Measurements from ENCODE around the gene CATSPERZ.

The CATSPERZ gene

GRCh38 chr11:64263021-64263946 lies 36.9 kb upstream of the CATSPERZ start:
- no peak for DNase-seq (ENCODE audit: extremely low read depth in 1 of 2, low read depth in 1 of 2)

- no peak for DNase-seq (ENCODE audit: extremely low read depth in 1 of 2, low read depth in 1 of 2)
Observed at GRCh38 chr11:64263947-64264317, 36.2 kb upstream of the CATSPERZ start.

GRCh38 chr11:64264371-64264852 lies 35.7 kb upstream of the CATSPERZ start:
- no peak for DNase-seq (ENCODE audit: extremely low read depth in 1 of 2, low read depth in 1 of 2)

DNA sequence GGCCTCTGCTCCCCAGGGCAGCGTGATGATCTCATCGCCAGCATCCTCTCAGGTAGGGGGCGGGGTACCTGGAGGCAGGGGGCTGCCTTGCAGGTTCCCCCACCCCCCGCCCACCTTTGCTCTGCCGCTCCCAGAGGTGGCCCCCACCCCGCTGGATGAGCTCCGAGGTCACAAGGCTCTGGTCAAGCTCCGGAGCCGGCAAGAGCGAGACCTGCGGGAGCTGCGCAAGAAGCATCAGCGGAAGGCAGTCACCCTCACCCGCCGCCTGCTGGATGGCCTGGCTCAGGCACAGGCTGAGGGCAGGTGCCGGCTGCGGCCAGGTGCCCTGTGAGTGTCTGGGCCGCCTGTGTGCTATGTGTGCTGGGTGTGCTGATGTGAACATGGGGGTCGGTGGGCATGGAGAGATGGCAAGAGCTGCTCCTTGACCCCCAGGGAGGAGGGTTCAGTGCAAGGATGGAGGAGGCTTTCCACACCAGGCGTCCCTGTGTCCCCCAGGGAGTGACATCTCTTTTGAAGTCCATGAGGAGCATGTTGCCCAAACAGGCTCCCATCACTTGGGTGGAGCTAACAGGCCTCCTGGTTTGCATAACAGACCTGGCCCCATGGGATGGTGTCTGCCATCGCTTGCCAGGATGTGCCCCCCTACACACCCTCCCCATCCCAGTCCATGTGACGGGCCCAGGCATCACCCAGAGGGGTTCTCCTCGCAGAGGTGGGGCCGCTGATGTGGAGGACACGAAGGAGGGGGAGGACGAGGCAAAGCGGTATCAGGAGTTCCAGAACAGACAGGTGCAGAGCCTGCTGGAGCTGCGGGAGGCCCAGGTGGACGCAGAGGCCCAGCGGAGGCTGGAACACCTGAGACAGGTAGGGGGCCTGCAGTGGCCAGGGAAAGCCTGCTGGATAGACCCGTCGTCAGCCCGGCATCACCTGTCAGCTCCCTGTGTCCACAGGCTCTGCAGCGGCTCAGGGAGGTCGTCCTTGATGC lies 34.7 kb upstream of the CATSPERZ start:
- DNase-seq (ENCODE audit: extremely low read depth in 1 of 2, low read depth in 1 of 2), result no peak

GRCh38 chr11:64266339-64266738 lies 33.8 kb upstream of the CATSPERZ start:
- DNase-seq (ENCODE audit: extremely low read depth in 1 of 2, low read depth in 1 of 2), result no peak

GRCh38 chr11:64267207-64267945 lies 32.8 kb upstream of the CATSPERZ start:
- DNase-seq (ENCODE audit: extremely low read depth in 1 of 2, low read depth in 1 of 2), result no peak

DNA sequence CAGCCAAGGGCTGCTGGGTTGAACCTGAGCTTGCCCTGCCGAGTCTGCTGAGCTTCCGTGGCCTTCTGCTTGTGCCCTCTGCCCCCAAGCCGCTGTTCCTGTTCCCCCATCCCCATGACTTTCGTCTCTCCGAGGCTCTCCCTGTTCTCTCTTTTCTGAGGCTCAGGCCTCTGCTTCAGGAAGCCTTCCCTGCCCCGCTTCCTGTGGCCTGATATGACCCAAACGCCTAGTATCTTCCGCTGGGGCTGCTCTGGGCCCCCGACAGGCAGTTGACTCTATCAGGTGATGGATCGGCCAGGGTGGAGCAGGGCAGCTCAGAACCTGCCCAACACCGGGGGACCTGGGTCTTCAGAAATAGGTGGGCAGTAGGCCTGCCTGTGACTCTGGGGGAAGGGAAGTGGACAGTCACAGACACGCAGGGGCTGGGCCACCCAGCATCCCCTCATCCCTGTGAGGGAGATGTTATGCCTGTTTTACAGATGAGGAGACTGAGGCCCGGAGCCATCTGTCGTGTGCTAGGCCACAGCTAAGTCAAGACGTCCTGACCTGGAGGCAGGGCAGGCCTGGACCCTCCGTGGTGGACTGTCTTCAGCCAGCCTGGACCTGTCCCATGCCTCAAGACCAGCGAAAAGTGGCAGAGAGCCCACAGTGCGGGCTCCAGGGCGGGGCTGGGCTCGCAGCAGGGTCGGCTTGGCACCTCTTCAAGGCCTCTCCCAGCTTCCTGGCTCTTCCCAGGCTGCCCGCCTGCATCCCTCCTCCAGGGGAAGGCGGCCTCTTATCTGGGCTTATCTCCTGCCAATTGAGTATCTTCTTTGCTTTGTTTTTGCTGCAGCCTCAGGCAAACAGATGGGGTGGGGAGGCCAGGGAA lies 31.9 kb upstream of the CATSPERZ start:
- DNase-seq (ENCODE audit: extremely low read depth in 1 of 2, low read depth in 1 of 2), result no peak

DNA sequence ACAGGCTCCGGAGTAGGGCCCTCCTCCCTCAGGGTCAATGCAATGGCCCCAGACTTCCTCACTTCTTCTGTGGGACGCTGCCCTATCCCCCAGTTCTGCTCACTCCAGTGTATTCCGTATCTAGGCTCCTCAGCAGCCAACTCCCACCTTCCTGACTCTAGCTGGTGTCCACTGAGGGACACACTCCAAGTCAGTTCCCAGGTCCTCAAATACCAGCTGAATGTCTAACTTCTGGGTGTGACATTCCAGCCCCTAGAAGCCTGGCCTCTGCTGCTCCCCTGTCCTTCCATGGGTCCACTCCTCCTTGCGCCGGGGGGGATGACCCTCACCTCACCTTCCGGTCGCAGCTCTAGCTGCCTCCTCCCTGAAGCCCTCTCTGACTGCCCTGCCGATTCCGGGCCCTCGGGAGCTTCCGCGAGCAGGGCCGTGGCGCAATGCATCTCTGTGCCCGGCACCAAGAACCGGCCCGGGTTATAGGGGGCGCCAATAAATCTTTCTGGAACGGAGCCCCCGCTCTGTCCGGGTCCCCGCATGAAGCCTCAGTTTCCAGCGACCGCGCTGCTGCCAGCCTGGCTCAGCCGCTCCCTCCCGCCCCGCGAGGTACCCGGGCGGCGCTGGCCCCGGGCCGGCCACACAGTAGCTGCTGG lies 31.1 kb upstream of the CATSPERZ start:
- DNase-seq (ENCODE audit: extremely low read depth in 1 of 2, low read depth in 1 of 2), result no peak

DNA sequence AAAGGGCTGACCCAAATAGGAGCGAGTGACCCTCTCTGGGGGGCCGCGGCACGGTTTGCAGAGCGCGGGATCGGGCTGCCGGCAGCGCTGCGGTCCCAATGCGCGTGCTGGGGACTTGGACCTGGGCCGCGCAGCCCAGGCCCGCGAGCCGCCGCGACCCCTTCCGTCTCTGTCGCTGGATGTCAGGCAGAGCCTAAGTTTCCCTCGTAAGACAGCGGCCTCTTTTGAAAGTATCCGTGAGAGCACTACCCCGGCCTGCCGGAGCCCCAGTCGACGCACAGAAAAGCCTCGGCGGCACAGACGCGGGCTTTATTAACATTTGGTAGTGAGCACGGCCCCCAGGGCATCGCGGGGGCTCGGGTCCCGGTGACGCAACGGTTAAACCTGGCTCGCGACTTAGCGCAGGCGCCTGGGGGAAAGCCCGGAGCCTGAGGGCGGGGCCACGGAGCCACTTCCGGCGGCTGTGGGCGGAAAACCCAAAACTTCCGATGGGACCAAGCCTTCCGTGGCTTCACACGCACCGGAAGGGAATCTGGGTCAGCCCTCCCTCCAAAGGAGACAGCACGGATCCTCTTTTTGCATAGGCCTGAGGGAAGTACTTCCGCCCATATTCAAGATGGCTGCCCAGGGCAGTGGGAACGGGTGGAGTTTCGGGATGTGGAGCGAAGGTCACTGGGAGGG lies 30.5 kb upstream of the CATSPERZ start:
- peak; percentile 90 to 95 for DNase-seq (ENCODE audit: extremely low read depth in 1 of 2, low read depth in 1 of 2)

- DNase-seq (ENCODE audit: extremely low read depth in 1 of 2, low read depth in 1 of 2), result no peak
Observed at GRCh38 chr11:64275031-64275800, 24.9 kb upstream of the CATSPERZ start.

DNA sequence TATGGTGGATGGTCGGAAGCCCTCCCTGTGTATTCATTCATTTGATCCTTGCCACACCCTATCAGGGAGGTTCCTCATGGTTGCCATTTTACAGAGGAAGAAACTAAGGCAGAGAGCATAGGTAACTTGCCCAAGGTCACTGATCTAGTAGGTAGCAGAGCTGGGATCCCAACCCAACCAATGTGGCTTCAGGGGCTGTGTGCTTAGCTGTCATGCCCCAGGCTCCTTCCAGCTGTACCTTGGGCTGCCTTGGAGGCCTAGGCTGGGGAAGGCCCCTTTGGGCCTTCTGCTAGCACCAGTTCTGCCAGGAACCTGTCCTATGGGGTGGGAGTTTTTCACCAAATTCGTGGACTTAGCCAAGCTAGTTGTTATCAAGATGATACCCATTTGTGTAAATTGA lies 24.3 kb upstream of the CATSPERZ start:
- DNase-seq (ENCODE audit: extremely low read depth in 1 of 2, low read depth in 1 of 2), result no peak

GRCh38 chr11:64276653-64277431 lies 23.3 kb upstream of the CATSPERZ start:
- no peak for DNase-seq (ENCODE audit: extremely low read depth in 1 of 2, low read depth in 1 of 2)

DNA sequence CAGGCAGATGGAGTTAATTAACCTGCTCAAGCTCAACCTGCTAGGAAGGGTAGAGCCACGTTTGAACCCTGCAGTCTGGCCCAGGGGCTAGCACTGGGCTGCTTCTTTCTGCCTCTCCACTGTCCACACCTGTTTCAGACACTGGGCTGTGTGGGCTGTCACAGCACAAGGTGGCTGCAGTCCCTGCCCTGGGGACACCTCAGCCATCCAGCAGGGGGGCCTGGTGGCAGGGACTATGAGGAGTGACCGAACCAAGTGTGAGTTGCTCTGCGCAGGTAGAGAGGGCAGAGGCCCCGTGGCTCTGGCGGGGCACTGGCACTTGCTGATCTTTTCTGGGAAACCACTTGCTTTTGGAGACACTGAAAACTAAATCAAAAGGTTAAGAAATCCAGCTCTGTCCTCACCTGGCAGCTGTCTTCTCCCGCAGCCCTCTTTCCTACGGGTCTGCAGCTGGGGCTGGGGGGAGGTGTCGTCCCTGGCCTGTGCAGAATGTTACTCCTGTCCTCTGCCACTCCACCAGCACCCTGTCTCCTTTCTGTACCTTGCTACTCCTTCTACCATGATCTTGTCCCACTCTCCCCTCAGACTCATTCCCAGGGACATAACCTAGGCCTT lies 21.5 kb upstream of the CATSPERZ start:
- DNase-seq (ENCODE audit: extremely low read depth in 1 of 2, low read depth in 1 of 2), result no peak

DNA sequence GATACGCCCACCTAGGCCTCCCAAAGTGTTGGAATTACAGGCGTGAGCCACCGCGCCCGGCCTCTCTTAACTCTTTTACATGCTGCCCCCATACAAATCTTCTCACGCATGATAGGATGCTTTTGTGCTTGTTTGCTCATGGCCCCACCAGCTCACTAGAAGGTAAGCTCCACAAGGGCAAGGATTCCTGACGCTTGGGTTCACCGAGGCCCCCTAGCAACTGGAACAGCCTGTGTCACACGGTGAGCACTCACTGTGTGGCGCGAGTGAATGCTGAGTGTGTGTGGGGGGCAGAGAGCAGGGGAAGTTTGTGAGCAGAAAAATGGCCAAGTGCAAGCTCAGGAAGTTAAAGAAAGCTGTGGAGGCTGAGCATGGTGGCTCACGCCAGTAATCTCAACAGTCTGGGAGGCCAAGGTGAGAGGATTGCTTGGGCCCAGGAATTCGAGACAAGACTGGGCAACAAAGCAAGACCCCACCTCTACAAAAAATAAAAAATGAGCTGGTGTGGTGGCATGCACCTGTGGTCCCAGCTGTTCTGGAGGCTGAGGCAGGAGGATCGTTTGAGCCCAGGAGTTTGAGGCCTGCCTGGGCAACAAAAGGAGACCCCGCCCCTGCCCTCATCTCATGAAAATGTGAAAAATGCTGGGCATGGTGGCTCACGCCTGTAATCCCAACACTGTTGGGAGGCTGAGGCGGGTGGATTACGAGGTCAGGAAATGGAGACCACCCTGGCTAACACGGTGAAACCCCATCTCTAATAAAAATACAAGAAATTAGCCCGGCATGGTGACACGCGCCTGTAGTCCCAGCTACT lies 18.0 kb upstream of the CATSPERZ start:
- no peak for DNase-seq (ENCODE audit: extremely low read depth in 1 of 2, low read depth in 1 of 2)

DNA sequence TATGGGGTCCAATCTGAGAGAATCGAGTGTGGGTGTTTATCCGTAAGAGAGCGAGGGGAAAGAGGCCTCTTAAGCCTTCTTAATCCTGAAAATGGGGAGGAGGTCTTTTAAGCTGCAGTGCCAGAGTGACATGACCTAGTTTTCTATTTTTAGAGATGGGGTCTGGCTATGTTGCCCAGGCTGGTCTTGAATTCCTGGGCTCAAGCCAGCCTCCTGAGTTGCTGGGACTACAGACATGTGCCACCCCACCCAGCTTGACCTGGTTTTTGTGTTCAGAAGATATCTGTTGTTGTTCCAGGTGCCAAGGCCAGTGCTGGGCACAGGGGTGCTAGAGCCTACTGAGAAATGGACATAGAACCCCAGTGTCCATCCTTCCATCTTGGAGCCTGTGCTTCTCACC lies 17.1 kb upstream of the CATSPERZ start:
- no peak for DNase-seq (ENCODE audit: extremely low read depth in 1 of 2, low read depth in 1 of 2)

All from activated CD8-positive, alpha-beta memory T cell treated with anti-CD3 and anti-CD28 coated beads for 1 hour (primary cell).